Kidney (tissue), 14 donors: ENCODE measurements around the gene RGS12. TPM values are rescaled to one million over a fixed set of nuclear protein-coding genes. Genes with fewer than 3 reads are reported as not detected.
A peak's percentile ranks its signal among the peaks of the same experiment; 100 is the strongest.

Experiments
- DNase-seq, 5 donors: peaks; one replicate each; pipeline ENCODE4 v3.0.0-alpha.2; 2013 to 2020
- FAIRE-seq: peaks from 2 replicates; lab custom pipeline; 2012; peaks lifted over from hg19 to GRCh38; lab: Jason Lieb, UNC
- H3K27ac ChIP-seq, 2 donors: one replicate each; pipeline ENCODE4 v1.7.0; 2013; ENCODE audit warnings: low read depth in 2 of 2, low read length in 2 of 2, inconsistent platforms in 1 of 2
- H3K27me3 ChIP-seq: one replicate; pipeline ENCODE4 v1.7.1; 2013; ENCODE audit warnings: low read length, inconsistent platforms; ENCODE audit not compliant: control insufficient read depth, insufficient read depth
- H3K36me3 ChIP-seq, 3 donors: one replicate each; pipeline versions ENCODE4 v1.7.0 to v1.7.1; 2013; ENCODE audit warnings: low read length in 3 of 3, control low read depth in 1 of 3, inconsistent platforms in 1 of 3; ENCODE audit not compliant: insufficient read depth in 3 of 3, control insufficient read depth in 2 of 3
- H3K4me1 ChIP-seq, 3 donors: one replicate each; pipeline versions ENCODE4 v1.7.0 to v1.7.1; 2013; ENCODE audit warnings: low read length in 3 of 3, inconsistent platforms in 1 of 3, low read depth in 1 of 3; ENCODE audit not compliant: control insufficient read depth in 2 of 3, insufficient read depth in 2 of 3
- H3K4me3 ChIP-seq, 3 donors: one replicate each; pipeline versions ENCODE4 v1.7.0 to v1.8.1; 2013; ENCODE audit warnings: low read length in 3 of 3, control low read depth in 1 of 3, inconsistent platforms in 1 of 3
- H3K9ac ChIP-seq, 3 donors: one replicate each; pipeline versions ENCODE4 v1.7.0 to v1.7.1; 2013; ENCODE audit warnings: low read length in 3 of 3, control low read depth in 1 of 3, inconsistent platforms in 1 of 3
- H3K9me3 ChIP-seq, 3 donors: one replicate each; pipeline versions ENCODE4 v1.7.0 to v1.7.1; 2013; ENCODE audit warnings: low read length in 3 of 3, control low read depth in 1 of 3, inconsistent platforms in 1 of 3; ENCODE audit not compliant: control insufficient read depth in 2 of 3, insufficient read depth in 1 of 3
- CTCF ChIP-seq: IDR thresholded peaks from 3 replicates; pipeline ENCODE4 v1.5.1; 2012; ENCODE audit warnings: mild to moderate bottlenecking, moderate library complexity, borderline replicate concordance; ENCODE audit not compliant: insufficient read depth; ENCODE audit errors: extremely low read depth
- intact Hi-C: fragments of 100-400 bp; cut with DNase I; formaldehyde crosslinking; loops from one replicate; pipeline ENCODE4 v1.11.1; 2022
- polyA plus RNA-seq: library from polyadenylated mRNA; stranded (reverse); fragments of 350-450 nt; fragmentation: Illumina TruSeq; extraction: RNeasy Lipid Tissue Mini Kit (QIAGEN cat#74804); gene quantifications from one replicate; pipeline ENCODE4 v1.2.3, GENCODE V29; 2014; ENCODE audit warnings: low read depth, low replicate concordance; ENCODE audit not compliant: insufficient read depth
- total RNA-seq: library from RNA; stranded (reverse); fragmentation: NEBNext Ultra II Directional; extraction: Animal tissue kit (Norgen Biotek cat#: 25700); gene quantifications from one replicate; pipeline ENCODE4 v1.2.1, GENCODE V29; 2021
- donor health status: control.
- donor health status: control.
- donor health status: control.
- donor health status: control.
- donor health status: control.
- donor health status: DM: yes; HTN: yes; CAD: no.
- donor health status: Normal renal cell carcinoma (clear cell type).

RGS12 gene
- total and polyA plus RNA-seq, 2 donors from 2014 or later, result 18.0 to 35.5 TPM

GRCh38 chr4:3290889-3291321 lies 1.9 kb upstream of the RGS12 start:
- H3K4me1 ChIP-seq, result peaks cover 0 to 8% (median 5%) of the 10 kb centered on the region in 3 donors
- TF ChIP-seq CTCF, result no peak
- H3K9me3 ChIP-seq, result no peaks in the 10 kb centered on the region
- no peaks in the 10 kb centered on the region for H3K27me3 ChIP-seq
- no peak overlapping the region for H3K9ac ChIP-seq
- H3K36me3 ChIP-seq, result no peaks in the 10 kb centered on the region
- intact Hi-C loops, result no loop called here
- no peak for FAIRE-seq
- H3K4me3 ChIP-seq, result no peak overlapping the region
- DNase-seq, result peak in 2 of 5 donors; percentile 56 to 62
- no peak overlapping the region for H3K27ac ChIP-seq

- Histone ChIP-seq H3K36me3 (no peaks in the 10 kb centered on the region), H3K9me3 (no peaks in the 10 kb centered on the region), H3K4me1 (peaks cover 0 to 8% (median 5%) of the 10 kb centered on the region in 3 donors), H3K4me3 (peak overlapping the region; percentile 36 to 75 (median 73)), H3K27me3 (no peaks in the 10 kb centered on the region), H3K27ac (peak overlapping the region; percentile 89 to 91), H3K9ac (peak overlapping the region in 2 of 3 donors; percentile 4 to 70)
- DNase-seq (peak in 1 of 5 donors; percentile 82), FAIRE-seq (no peak)
- TF ChIP-seq CTCF, result no peak
- intact Hi-C loops, result no loop called here
Observed at GRCh38 chr4:3291411-3291968, 1.3 kb upstream of the RGS12 start.

- Histone ChIP-seq H3K36me3 (no peaks in the 10 kb centered on the region), H3K4me3 (peak overlapping the region; percentile 64 to 75 (median 73)), H3K27me3 (no peaks in the 10 kb centered on the region), H3K27ac (peak overlapping the region; percentile 89 to 91), H3K9ac (peak overlapping the region; percentile 4 to 70 (median 51)), H3K4me1 (peaks cover 0 to 8% (median 5%) of the 10 kb centered on the region in 3 donors), H3K9me3 (no peaks in the 10 kb centered on the region)
- no peak for FAIRE-seq
- intact Hi-C loops, result no loop called here
- no peak for TF ChIP-seq CTCF
- peak; percentile 49 to 90 (median 62) for DNase-seq
Observed at GRCh38 chr4:3291969-3292570, 751 bp upstream of the RGS12 start.
